HUES6 (cell line): ENCODE data around the gene FAM98C.

Experiments used
- H3K27ac ChIP-seq: 2 replicates; pipeline ENCODE4 v1.7.0; 2013; ENCODE audit warnings: low read depth, mild to moderate bottlenecking, low read length, inconsistent platforms
- H3K27me3 ChIP-seq: 2 replicates; pipeline ENCODE4 v1.6.1; 2013; ENCODE audit warnings: low read length; ENCODE audit not compliant: control insufficient read depth, insufficient read depth
- H3K36me3 ChIP-seq: 2 replicates; pipeline ENCODE4 v1.6.1; 2013; ENCODE audit warnings: low read length; ENCODE audit not compliant: control insufficient read depth, insufficient read depth
- H3K4me1 ChIP-seq: 2 replicates; pipeline ENCODE4 v1.6.1; 2013; ENCODE audit warnings: low read length; ENCODE audit not compliant: control insufficient read depth, insufficient read depth
- H3K4me3 ChIP-seq: 2 replicates; pipeline ENCODE4 v1.5.1; 2013; ENCODE audit warnings: low read depth, low read length
- H3K9ac ChIP-seq: one replicate; pipeline ENCODE4 v1.6.1; 2013; ENCODE audit warnings: mild to moderate bottlenecking, low read length
- H3K9me3 ChIP-seq: 2 replicates; pipeline ENCODE4 v1.6.1; 2013; ENCODE audit warnings: low read depth, low read length; ENCODE audit not compliant: control insufficient read depth, insufficient read depth

FAM98C gene

DNA sequence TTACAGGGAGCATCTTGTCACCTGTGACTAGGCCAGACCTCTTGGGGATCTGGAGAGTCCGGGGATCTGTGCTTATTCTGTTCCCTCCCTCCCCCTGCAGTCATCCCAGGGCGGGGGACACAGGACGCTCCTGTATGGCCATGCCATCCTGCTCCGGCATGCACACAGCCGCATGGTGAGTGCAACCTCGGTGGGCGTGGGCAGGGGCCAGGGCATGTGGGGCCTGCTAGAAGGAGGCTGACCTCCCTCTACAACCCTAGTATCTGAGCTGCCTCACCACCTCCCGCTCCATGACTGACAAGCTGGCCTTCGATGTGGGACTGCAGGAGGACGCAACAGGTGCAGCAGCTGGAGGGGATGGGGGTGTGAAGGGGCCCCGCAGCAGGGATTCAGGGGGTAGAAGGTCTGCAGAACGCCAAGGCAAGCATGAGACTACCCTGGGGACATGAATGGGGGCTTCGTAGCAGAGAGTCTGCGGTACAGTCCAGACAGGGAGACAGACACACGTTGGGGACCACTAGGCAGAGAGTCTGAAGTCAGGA, 40.6 kb downstream of the FAM98C start:
- H3K9ac ChIP-seq: no peak overlapping the region
- H3K4me1 ChIP-seq: 0 out of 2 replicates have a peak, but pooled peaks cover 2% of the 10 kb centered on the region
- H3K9me3 ChIP-seq: no peaks in the 10 kb centered on the region
- no peak overlapping the region for H3K4me3 ChIP-seq
- peaks cover 17% of the 10 kb centered on the region for H3K36me3 ChIP-seq
- H3K27me3 ChIP-seq: no peaks in the 10 kb centered on the region
- no peak overlapping the region for H3K27ac ChIP-seq

- peaks cover 20% of the 10 kb centered on the region for H3K36me3 ChIP-seq
- H3K27ac ChIP-seq: no peak overlapping the region
Measured at GRCh38 chr19:38444026-38444425, 41.1 kb downstream of the FAM98C start.

DNA sequence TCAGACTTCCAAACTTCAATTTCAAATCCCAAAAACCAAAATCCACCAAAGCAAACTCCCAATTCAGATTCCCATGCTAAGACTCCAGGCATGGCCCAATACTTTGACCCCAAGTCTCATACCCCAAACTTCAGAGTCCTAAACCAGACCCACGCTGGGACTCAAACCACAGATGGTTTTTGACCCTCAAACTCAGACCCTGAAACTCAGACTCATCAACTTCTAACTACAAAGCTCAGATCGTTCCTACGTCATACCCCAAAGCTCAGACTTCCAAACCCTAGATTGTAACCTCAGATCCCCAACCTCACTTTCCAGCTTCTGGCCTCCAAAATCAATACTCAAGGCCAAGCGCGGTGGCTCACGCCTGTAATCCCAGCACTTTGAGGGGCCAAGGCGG, 42.5 kb downstream of the FAM98C start:
- no peak overlapping the region for H3K9ac ChIP-seq
- peaks cover 27% of the 10 kb centered on the region for H3K36me3 ChIP-seq
- no peak overlapping the region for H3K4me3 ChIP-seq
- H3K9me3 ChIP-seq: no peaks in the 10 kb centered on the region
- no peak overlapping the region for H3K27ac ChIP-seq
- H3K4me1 ChIP-seq: 0 out of 2 replicates have a peak, but pooled peaks cover 2% of the 10 kb centered on the region
- no peaks in the 10 kb centered on the region for H3K27me3 ChIP-seq

More at GRCh38 chr19:38444026-38444425, 41.1 kb downstream of the FAM98C start:
- Histone ChIP-seq H3K4me3 (no peak overlapping the region), H3K27me3 (no peaks in the 10 kb centered on the region), H3K9ac (no peak overlapping the region), H3K9me3 (no peaks in the 10 kb centered on the region), H3K4me1 (0 out of 2 replicates have a peak, but pooled peaks cover 2% of the 10 kb centered on the region)

- Histone ChIP-seq H3K9ac (no peak overlapping the region), H3K27ac (no peak overlapping the region), H3K4me1 (no peaks in the 10 kb centered on the region), H3K27me3 (no peaks in the 10 kb centered on the region), H3K36me3 (peaks cover 31% of the 10 kb centered on the region), H3K4me3 (no peak overlapping the region), H3K9me3 (no peaks in the 10 kb centered on the region)
Measured at GRCh38 chr19:38448225-38448624, 45.3 kb downstream of the FAM98C start.

DNA sequence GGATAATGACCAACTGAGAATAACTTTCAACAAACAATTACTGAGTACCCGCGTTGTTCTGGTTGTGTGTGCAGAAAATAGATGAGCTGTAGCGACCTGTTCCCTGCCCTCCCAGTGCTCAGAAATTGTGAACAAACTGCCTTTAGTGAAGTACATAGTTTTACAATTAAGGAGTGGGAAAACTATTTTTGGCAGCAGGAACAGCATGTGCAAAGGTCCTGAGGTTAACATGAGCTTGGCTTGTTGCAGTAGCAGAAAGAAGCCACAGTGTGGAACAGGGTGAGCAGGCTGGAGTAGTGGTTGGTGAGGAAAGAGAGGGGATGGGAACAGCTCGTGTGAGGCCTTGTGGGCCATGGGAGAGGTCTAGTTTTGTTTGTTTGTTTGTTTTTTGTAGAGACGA, 46.6 kb downstream of the FAM98C start:
- Histone ChIP-seq H3K27me3 (no peaks in the 10 kb centered on the region), H3K9me3 (no peaks in the 10 kb centered on the region), H3K36me3 (peaks cover 24% of the 10 kb centered on the region; the same call in 1 of the 2 replicates)

DNA sequence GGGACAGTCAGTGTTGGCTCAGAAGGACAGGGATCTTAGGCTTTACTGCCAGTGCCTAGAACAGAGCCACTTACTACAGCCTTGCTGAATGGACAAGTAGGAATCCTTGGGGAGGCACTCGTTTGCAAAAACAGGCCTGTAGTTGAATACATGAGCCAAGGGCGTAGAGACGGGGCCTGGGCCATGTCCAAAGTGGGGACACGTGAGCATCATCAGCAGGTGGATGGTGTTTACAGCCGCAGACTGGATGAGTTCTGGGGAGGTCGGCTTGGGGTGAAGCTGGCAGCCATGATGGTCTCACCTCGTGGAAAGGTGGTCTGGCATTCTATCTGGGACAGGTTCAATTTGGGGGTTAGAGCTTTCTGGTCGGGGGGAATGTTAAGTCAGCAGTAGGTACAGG, 48.1 kb downstream of the FAM98C start:
- no peak overlapping the region for H3K4me3 ChIP-seq

More for the DNA sequence above, 46.6 kb downstream of the FAM98C start:
- H3K27ac ChIP-seq: no peak overlapping the region
- H3K4me1 ChIP-seq: no peaks in the 10 kb centered on the region
- H3K9ac ChIP-seq: no peak overlapping the region
- no peak overlapping the region for H3K4me3 ChIP-seq

GRCh38 chr19:38451629-38452028, 48.7 kb downstream of the FAM98C start:
- no peaks in the 10 kb centered on the region for H3K9me3 ChIP-seq
- H3K36me3 ChIP-seq: peaks cover 20% of the 10 kb centered on the region
- H3K4me1 ChIP-seq: no peaks in the 10 kb centered on the region
- no peaks in the 10 kb centered on the region for H3K27me3 ChIP-seq
- no peak overlapping the region for H3K9ac ChIP-seq
- no peak overlapping the region for H3K27ac ChIP-seq
- H3K4me3 ChIP-seq: no peak overlapping the region

More for the DNA sequence above, 48.1 kb downstream of the FAM98C start:
- Histone ChIP-seq H3K36me3 (peaks cover 22% of the 10 kb centered on the region), H3K27ac (no peak overlapping the region), H3K4me1 (no peaks in the 10 kb centered on the region), H3K9ac (no peak overlapping the region), H3K27me3 (no peaks in the 10 kb centered on the region), H3K9me3 (no peaks in the 10 kb centered on the region)

- H3K9me3 ChIP-seq: no peaks in the 10 kb centered on the region
- H3K4me1 ChIP-seq: no peaks in the 10 kb centered on the region
- peaks cover 28% of the 10 kb centered on the region for H3K36me3 ChIP-seq
- no peaks in the 10 kb centered on the region for H3K27me3 ChIP-seq
- H3K27ac ChIP-seq: no peak overlapping the region
- no peak overlapping the region; the same call in 1 of the 2 replicates for H3K4me3 ChIP-seq
- H3K9ac ChIP-seq: no peak overlapping the region
Measured at GRCh38 chr19:38452430-38453366, 49.8 kb downstream of the FAM98C start.

- Histone ChIP-seq H3K27ac (no peak overlapping the region), H3K9ac (no peak overlapping the region), H3K4me3 (no peak overlapping the region), H3K4me1 (no peaks in the 10 kb centered on the region), H3K36me3 (peaks cover 27% of the 10 kb centered on the region), H3K27me3 (no peaks in the 10 kb centered on the region), H3K9me3 (no peaks in the 10 kb centered on the region)
Measured at GRCh38 chr19:38453596-38453995, 50.7 kb downstream of the FAM98C start.

DNA sequence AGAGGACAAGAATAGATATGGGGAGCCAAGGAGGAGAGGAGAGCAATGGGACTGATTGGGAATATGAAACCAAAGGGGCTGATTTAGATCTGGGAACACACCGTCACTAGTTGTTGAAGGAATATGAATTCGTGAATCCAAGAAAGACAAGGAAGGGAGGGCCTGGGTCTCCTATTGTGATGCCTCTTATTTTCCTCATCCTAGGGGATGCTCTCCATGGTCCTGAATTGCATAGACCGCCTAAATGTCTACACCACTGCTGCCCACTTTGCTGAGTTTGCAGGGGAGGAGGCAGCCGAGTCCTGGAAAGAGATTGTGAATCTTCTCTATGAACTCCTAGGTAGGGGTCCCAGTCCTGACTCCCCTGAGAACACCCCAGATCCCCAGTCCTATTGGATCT, 52.1 kb downstream of the FAM98C start:
- Histone ChIP-seq H3K27ac (no peak overlapping the region), H3K27me3 (no peaks in the 10 kb centered on the region), H3K9me3 (no peaks in the 10 kb centered on the region), H3K4me1 (no peaks in the 10 kb centered on the region), H3K9ac (no peak overlapping the region), H3K4me3 (no peak overlapping the region), H3K36me3 (peaks cover 33% of the 10 kb centered on the region)

- Histone ChIP-seq H3K27me3 (no peaks in the 10 kb centered on the region), H3K9ac (no peak overlapping the region), H3K9me3 (no peaks in the 10 kb centered on the region), H3K4me3 (no peak overlapping the region), H3K27ac (no peak overlapping the region), H3K4me1 (no peaks in the 10 kb centered on the region), H3K36me3 (peaks cover 31% of the 10 kb centered on the region)
Measured at GRCh38 chr19:38457202-38457601, 54.3 kb downstream of the FAM98C start.
